HS-27A (cell line): ENCODE measurements around the gene VEPH1.

Experiments used
- DNase-seq: peaks from one replicate; pipeline ENCODE4 v3.0.0-alpha.2; 2012; ENCODE audit warnings: low read depth, missing footprints

Gene VEPH1

DNA sequence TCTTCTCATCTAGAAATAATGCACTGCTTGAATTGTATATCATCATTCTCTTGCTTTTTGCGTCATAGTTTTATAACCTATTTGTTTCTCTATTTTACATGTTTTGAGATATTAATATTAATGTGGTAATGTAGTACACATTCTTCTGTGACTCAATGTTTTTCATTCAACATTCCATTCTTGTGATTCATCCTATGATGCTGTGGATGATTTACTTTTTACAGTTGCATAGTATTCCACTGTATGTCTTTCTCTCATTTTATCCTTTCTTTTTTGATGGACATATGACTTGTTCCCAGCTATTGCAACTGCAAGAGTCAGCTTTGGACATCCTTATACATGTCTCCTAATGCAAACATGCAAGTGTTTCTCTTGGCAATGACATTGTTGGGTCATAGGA, 20.6 kb upstream of the VEPH1 start:
- no peak for DNase-seq

DNA sequence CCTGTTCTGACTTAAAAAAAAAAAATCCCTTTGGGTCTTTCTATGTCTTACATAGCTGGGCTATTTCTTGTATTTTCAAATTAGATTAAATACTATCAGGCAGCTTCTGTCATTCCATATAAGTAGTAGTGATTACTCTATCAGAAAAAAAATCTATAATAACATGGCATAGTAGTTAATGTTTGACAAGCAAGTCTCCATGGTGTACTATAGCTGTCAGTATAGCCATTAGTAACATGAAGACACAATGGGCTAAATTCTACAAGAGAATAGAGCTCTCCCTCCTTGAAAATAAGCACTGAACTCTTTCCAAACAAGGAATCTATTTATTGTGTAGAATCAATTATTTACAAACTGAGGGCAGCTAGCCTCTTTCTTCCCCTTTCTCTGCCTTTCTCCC, 19.4 kb upstream of the VEPH1 start:
- DNase-seq, result no peak

DNA sequence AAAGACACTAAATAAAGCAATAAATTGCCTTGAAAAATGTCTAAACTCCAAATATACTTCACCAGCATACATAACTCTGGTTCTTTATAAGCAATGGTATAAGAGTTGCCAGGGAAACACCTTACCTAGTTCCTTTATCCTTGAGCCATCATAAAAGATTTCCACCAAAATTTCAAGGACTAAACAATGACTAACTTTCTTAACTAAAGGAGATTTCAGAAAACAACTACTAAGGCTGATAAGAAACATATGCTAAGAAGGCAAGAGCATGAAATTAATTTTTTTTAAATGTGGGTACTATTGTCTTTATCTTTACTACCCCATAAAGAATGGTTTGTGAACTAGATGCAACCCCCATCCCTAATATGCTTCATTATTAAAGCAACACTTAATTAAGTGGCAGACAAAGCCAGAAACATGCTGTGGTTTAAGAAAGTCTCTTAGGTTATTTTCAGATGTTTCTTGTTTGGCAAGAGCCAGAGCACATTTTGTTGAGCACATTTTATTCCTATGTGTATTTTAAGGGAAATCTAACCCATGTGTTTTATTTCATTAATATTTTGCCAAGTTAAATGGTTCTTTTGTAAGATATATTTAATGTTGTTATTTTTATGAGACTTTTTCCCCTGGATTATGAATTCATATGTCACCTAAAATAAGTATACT, 17.4 kb upstream of the VEPH1 start:
- DNase-seq, result no peak

DNA sequence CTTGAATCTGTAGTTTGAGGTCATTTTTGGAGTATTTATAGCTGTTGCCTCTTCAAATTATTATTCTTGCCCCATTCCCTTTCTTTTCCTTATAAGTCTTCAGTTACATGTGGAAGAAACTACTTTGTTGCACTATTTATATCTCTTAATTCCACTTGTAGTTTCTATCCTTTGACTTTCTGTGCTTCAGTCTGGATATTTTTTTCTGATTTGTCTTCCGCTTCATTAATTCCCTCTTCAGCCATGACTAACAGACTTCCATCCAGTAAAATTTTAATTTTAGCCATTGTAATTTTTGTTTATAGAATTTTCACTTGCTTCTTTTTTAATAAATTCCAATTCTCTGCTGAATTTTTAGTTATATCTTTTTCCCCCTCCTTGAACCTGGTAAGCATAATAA, 15.7 kb upstream of the VEPH1 start:
- no peak for DNase-seq

DNA sequence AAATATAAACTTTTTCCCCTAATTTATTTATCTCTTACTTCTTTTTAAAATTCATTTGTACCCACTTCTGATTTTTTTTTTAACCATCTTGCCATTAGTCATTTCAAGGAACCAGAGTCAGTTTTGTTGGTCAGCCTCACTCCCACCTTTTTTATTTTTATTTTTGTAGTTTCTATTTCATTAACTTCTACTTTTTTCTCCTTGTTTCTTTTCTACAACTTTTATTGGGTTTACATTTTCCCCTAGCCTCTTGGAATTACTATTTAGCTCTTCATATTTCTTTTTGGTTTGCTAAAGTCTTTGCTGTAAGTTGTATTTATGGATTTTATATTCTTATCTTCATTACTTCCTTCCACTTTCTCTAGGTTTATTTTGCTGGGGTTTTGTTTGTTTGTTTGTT, 13.7 kb upstream of the VEPH1 start:
- no peak for DNase-seq

DNA sequence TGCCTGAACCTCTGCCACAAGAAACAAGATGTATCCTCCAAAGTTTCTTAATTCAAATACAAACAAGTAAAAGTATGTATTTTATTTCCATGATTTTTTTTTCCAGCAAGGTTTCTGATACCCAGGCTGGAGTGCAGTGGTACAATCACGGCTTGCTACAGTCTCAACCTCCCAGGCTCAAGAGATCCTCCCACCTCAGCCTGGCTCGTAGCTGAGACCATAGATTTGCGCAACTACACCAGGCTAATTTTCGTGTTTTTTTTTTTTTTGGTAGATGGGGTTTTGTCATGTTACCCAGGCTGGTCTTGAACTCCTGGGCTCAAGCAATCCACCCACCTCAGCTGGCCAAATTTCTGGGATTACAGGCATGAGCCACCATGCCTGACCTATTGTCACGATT, 12.2 kb upstream of the VEPH1 start:
- no peak for DNase-seq

DNA sequence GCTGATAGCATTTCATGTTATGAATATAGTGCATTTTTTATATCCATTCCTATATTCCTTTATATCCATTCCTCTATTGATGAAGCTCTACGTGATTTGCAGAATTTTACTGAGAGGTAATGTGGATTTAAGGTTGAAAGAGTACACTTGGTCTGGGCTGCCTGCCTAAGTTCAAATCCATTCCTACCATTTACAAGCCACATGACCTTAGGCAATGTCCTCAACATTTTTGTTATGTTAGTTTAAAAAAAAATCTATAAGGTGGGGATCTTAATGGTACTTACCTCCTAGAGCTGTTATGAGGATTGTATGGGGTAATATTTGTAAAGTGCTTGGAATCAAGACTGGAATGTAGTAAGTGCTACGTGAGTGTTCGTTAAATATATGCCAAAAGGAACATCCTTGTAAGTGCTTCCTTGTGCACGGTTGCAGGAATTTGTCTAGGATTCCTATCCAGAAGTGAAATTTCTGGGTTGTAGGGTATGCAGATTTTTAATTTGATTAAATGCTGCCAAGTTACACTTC, 11.2 kb upstream of the VEPH1 start:
- no peak for DNase-seq

DNA sequence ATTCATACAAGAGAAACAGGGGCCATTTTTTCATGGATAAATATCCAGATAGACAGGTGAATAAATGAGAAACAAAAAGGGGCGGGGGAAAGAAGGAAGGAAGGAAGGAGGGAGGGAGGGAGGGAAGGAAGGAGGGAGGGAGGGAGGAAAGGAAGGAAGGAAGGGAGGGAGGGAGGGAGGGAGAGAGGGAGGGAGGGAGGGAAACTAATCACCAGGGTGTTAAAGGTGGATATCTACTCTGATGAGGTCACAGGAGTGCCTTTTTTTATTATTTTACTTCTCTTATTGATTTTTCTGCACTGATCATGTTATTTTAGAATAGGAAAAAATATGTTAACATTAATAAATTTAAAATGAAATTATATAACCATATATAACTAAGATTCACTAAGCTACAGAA, 10.4 kb upstream of the VEPH1 start:
- no peak for DNase-seq

DNA sequence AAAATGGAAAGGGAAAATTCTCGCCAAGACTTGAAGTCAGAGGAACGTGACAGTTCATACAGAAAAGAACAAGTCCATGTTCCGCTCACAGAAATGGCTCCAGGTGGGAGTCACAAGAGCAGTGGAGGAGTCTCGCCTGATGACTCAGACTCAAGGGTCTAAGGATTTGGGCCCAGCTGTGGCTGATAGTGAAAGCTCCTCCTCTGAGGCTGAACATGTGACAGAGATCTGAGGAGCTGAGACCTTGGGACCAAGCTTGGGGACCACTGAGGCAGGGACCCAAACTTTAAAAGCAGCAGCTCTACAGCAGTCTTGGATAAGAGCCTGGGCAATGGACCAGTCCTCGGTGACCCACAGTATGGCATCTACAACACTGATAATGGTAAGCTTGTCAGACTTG, 9.3 kb upstream of the VEPH1 start:
- DNase-seq, result no peak

DNA sequence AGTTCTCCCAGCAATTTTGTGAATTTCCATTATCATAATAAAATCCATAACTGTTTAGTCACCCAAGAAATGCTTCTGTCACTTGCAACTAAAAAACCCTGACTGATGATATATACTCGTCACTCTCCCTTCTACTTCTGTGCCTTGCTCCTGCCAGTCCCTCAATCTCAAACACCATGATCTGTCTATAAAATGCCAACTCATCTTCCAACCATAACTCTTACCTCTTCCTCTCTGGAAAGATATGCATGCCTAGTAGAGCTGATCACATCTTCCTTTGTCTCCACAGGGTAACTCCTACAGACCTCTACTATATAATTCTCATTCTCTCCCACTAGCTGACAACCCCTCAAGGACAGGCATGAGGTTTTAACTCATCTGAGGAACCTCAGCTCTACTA, 5.2 kb upstream of the VEPH1 start:
- DNase-seq, result no peak

DNA sequence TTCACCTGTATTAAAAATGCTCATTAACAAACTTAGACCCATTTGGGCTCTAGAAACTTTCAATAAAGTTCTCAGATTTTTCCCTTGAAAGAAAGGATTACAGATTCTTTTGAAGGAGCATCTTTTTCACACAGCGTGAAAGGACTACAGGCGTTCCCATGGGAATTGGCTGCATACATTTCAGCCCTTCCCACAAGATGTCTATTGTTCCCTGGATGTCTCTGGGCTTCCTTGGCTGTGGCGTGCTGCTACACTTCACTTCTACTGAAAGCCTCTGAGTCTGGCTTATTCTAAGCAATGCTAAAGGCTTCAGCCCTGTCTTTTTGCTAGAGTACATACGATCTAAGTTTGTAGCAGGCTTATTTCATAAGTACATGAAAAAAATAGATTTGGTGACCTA, 1.4 kb downstream of the VEPH1 start:
- no peak for DNase-seq

DNA sequence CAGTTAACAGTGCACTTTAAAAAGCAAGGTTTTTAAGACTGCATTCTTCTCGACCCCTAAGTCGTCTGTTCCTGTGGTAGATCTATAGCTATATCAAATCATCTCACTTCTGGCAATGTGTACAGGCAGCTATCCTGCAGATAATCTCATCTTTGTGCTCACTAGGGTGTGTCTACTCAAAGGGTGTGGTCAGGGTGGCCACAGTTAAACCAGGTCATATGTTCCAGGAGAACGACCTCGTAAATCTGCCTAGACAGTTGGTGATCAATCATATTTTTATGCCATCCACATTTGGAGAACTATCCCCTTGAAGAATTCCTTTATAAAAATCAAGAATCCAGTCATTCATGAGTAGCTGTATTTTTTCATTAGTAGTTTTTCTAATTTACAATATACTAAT, 3.0 kb downstream of the VEPH1 start:
- no peak for DNase-seq

DNA sequence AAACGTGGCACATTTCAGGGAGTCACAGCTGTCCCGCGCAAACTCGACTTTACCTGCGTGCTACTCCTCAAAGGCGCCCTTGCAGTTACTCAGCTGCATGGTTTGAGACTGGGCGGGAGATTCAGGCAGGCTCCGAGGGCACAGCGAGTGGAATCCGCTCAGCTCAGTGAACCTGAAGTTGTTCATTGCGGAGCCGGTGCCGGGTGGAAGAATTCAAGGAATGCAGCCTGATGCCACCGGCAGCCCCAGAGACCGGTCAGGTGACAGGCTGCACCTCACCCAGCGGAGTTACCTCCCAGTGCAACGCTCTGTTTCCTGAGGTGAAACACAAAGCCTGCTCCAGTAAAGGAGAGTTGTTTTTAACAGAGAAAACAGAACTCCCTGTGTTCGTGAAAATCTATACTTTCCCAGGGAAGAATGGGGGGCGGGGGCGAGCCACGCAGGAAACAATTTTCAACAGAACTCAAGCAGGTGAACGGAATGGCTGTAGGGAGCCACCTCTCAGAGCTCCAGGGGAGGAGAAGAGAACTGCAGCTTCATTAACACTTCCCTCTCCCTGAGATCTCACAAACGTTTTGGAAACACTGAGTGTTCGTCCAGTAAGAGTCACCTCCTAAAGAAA, 3.8 kb downstream of the VEPH1 start:
- no peak for DNase-seq

DNA sequence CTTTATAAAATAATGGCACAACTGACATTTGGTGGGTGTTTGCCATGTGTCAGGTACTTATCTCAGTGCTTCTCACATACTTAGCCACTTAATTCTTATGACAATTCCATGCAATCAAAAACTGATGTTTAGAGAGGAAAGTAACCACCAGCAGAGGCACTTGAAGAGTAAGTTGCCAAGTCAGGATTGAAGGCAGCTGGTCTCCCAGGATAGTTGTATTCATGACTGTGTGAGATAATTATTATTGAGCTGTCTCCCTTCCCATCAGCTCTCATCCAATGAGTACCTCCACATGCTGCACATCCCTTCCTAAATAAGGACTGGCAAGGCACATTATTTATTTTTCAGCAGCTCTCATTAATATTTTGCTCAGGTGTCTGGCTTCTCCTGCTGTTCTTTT, 4.8 kb downstream of the VEPH1 start:
- no peak for DNase-seq

DNA sequence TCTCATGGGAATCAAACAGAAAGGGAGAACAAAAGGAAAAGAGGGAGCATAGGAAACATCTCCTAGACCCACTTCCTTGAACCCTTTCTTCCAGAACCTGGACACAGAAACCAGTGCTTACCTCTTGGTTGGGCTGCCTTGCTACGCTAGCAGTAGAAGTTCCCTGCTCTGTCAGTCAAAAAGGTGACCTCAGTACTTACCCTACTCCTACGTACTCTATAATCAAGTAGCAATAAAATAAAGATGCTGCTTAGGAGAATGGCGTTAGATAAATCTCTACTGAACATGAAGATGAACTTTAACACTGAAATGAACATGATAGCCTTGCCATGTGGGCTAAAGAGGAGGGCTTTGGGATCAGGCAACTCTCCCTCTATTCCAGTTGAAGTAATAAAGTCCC, 7.4 kb downstream of the VEPH1 start:
- no peak for DNase-seq

DNA sequence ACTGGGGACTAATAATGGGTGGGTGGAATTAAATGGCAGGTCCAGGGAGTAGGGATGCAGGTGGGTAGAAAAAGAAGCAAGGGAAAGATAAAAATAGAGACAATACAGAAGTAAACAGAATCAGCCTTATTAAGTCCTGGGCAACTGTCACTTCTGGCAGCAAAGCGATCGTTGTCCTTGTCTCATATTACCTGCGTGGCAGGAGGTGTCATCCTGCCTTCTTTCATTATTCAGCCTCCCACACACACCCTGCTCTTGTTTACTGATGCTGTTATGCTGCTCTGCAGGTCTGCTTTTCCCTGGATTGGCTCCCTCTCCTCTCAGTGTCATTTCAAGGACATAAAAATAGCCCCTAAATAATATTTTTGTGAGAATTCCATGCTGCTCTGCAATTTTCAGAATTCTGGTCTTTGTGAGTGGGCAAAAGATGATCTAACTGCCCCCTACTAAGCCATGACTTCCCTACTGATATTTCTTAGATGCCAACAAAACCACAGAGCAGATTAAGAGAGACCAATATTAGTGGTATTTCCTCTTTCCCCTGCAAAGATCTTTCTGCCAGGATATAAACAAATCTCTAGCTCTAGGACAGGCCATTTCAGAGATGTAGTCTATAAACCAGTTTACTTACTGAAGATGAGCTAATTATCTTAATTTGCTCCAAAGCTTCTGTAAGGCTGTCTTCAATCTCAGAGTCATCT, 8.5 kb downstream of the VEPH1 start:
- no peak for DNase-seq

DNA sequence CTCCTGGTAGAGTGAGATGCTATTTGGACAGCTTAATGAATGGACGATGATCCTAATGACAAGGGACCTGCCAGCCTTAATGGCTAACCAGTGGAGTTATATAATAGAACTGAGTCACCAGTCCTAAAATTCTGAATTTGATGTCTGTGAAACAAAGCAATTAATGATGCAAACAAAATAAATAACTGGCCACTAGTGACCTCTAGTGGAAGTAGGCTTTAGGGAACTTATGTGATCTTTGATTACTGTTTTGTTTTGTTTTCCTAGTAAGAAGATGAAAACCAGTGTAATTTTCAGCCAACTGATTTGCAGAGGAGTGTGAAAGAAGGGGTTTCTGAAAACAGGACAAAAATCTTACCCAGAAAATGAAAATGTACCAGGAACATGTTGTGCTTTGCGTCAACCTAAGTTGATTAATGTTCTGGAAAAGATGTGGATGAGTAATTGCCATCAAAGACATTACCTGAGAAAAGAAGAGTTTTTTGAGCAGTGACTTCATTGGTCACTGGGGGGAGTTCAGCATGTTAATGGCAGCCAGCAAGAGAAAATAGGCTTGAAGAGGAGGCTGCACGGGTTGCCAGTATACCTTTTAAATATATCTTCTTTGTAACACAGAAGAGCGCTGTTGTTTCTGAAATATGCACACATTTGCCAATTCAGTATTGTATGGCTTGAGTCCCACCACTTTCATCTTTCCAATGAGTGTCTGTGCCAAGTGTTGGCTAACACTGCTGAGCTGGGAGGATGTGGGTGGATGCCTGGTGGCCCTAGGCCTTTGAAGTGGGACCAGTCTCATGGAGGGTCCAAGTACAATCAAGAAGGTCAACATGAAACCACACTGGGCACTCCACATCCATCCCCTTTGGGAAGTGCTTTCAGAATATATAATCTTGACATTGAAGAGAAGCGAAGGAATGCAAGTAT, 9.3 kb downstream of the VEPH1 start:
- peak; percentile 42 for DNase-seq

DNA sequence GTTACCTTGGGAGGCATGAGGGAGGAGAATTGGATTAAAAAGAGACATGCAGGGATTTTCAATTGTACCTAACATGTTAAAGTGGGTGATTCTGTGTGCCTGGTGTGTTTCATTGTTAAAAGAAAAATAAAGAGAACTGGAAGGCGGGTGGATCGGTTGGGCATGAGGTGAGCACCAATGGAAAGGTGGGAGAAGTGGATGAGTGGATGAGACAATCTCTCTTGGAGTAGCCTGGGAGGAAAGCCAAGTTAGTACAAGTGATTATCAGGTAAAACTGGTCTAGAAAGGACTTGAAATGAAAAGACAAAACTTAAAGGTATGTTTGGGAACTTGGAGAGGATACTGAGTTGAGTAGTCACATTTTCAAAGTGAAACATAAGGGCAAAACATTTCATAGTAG, 12.1 kb downstream of the VEPH1 start:
- DNase-seq, result no peak

DNA sequence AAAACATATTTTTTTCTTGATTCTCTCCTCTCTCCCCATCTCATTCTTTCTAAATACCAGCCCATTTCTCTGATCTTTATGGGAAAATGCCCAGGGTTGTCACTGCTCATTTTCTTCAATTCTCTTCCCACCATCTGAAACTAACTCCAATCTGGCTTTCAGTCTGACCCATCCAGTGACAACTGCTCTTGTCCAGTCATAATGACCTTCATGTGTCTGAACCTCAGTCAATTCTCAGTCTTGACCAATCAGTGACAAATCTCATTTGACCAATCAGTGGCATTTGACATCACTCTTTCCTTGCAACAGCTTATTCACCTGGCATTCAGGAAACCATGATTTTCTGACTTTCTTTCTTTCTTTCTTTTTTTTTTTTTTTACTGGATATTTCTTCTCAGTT, 15.1 kb downstream of the VEPH1 start:
- no peak for DNase-seq

DNA sequence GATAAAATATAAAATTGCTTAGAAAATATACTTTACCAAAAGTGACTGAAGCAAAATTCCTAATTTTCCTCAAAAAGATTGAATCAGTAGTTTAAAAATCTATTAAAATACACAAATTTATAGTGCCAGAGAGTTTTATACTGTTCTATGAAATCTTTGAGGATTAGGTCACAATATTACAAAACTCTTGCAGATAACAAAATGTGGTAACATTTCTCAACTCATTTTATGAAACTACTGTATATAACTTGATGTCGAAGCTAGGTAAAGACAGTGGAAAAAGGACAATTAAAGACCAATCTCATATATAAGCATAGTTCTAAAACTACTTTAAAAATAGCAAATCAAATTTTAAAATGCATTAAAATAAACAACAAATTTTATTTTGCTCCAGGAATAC, 15.9 kb downstream of the VEPH1 start:
- no peak for DNase-seq

DNA sequence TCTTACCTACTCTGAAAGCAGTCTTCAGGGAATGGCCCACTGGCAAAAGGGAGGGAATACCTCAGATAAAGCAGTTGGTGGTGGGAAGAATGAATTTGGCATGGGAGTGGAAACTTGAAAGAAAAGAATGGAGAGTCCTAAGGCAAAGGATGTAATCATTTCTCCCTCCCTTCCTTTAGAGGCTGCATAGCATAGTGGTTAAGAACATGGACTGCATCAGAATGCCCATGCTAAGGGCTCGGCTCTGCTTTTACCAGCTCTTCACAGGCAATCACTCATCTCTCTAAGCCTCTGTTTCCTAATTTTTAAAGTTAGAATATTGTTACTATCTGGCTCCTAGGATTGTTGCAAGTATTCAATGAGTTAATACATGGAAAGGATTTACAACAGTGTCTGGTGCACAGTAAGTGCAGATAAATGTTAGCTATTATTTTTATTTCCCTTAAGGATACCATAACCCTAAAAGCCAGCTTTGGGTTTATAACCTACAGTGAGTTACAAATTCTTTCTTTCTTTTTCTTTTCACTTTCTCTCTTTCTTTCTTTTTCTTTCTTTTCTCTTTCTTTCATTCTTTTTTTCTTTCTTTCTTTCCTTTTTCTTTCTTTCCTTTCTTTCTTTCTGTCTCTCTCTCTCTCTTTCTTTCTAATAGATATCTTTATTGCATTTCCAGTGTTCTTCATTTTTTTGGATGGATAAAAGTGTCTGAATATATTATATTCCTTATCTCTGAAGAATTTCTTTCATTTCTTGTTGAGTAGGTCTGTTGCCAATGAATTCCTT, 23.6 kb downstream of the VEPH1 start:
- no peak for DNase-seq

DNA sequence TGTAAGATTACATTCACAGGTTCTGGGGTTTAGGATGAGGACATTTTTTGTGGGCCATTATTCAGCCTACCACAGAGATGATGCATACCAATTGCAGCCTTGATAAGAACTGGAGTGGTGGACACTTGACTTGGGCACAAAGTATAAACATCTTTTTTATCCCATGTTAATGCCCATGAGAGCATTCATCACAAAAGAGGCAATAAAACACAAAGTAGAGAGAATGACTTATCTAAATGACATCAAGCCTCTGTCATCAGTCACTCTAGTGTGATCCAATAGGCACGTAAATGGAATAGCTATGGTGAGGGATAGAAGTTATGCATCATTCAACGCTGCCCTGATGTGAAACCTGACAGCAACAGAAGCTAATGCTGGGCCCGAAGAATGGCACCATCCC, 25.8 kb downstream of the VEPH1 start:
- DNase-seq, result no peak
